ENCODE data around the gene FRMD6.

- TF ChIP-seq CTCF (IDR thresholded peaks at IDR 0.05) = peak; percentile 22
- no peak for TF ChIP-seq EZH2 (IDR thresholded peaks at IDR 0.05)
Measured at GRCh38 chr14:51653079-51653774, 1.5 kb downstream of the FRMD6 start.

All from neural progenitor cell (in vitro differentiated cells).